A673 (cell line): ENCODE data around the gene SNX27. TPM values are rescaled to one million over a fixed set of nuclear protein-coding genes. Genes with fewer than 3 reads are reported as not detected.

Experiments used
- BruUV-seq: library from RNA; stranded (reverse); fragments of 400-500 nt; replicated peaks from 2 replicates; lab custom pipeline; 2021; lab: Mats Ljungman, UMichigan
- CTCF ChIA-PET: fragments of 300-600 bp; sonication (Branson Sonifier 250); formaldehyde crosslinking; loops from one replicate; lab custom pipeline; 2022; ENCODE audit warnings: antibody characterized with exemption; lab: Charles Lee
- POLR2A ChIA-PET: fragments of 300-600 bp; sonication (Branson Sonifier 250); formaldehyde crosslinking; loops from one replicate; lab custom pipeline; 2022; ENCODE audit warnings: antibody characterized with exemption; ENCODE audit not compliant: low non-redundant PET; lab: Charles Lee
- DNase-seq: peaks from one replicate; pipeline ENCODE4 v3.0.0-alpha.2; 2015; ENCODE audit warnings: low spot score
- H3K27ac ChIP-seq: fragments of 200-600 bp; sonication (generic); 2 replicates; pipeline ENCODE4 v1.5.1; 2016; ENCODE audit warnings: mixed run types, low read depth, mild to moderate bottlenecking, mixed read lengths, antibody characterized with exemption, low read length; ENCODE audit not compliant: poor library complexity, severe bottlenecking
- H3K27me3 ChIP-seq: fragments of 200-600 bp; sonication (generic); replicated peaks from 2 replicates; pipeline ENCODE4 v1.6.1; 2017; ENCODE audit warnings: mixed run types, low read depth, mild to moderate bottlenecking, mixed read lengths, antibody characterized with exemption, low read length; ENCODE audit not compliant: insufficient read depth, poor library complexity
- H3K36me3 ChIP-seq: fragments of 200-600 bp; sonication (generic); 2 replicates; pipeline ENCODE4 v1.6.1; 2016; ENCODE audit warnings: mixed run types, mild to moderate bottlenecking, mixed read lengths, antibody characterized with exemption, low read length; ENCODE audit not compliant: insufficient read depth, poor library complexity, severe bottlenecking
- H3K4me1 ChIP-seq: fragments of 200-600 bp; sonication (generic); 2 replicates; pipeline ENCODE4 v1.6.1; 2017; ENCODE audit warnings: mixed run types, mild to moderate bottlenecking, mixed read lengths, antibody characterized with exemption, low read length; ENCODE audit not compliant: insufficient read depth, poor library complexity, severe bottlenecking
- H3K4me3 ChIP-seq: fragments of 200-600 bp; sonication (generic); 2 replicates; pipeline ENCODE4 v1.5.1; 2016; ENCODE audit warnings: low read depth, mixed run types, mild to moderate bottlenecking, mixed read lengths, low read length; ENCODE audit not compliant: poor library complexity, severe bottlenecking
- H3K9me3 ChIP-seq: fragments of 200-600 bp; sonication (generic); 2 replicates; pipeline ENCODE4 v1.6.1; 2016; ENCODE audit warnings: mixed run types, low read depth, mild to moderate bottlenecking, mixed read lengths, antibody characterized with exemption, low read length; ENCODE audit not compliant: poor library complexity, severe bottlenecking
- EZH2 ChIP-seq: fragments of 200-600 bp; sonication (generic); IDR thresholded peaks from 2 replicates; pipeline ENCODE4 v1.6.1; 2017; ENCODE audit warnings: borderline replicate concordance, low read depth, mild to moderate bottlenecking, mixed read lengths, antibody characterized with exemption, low read length; ENCODE audit not compliant: poor library complexity, severe bottlenecking
- intact Hi-C: fragments of 100-400 bp; cut with micrococcal nuclease; formaldehyde crosslinking; loops from one replicate; pipeline ENCODE4 v1.10.0; 2022; ENCODE audit not compliant: unreplicated experiment
- total RNA-seq: library from RNA; stranded (reverse); gene quantifications from 2 replicates; pipeline ENCODE4 v1.2.3, GENCODE V29; 2021
- TF ChIP-seq, protein P1 (sequence below): fragments of 300-800, 200-600 bp; sonication (generic); conservative IDR thresholded peaks from 2 replicates; pipeline ENCODE4 v1.5.1; 2017; ENCODE audit warnings: low read depth, mild to moderate bottlenecking, antibody characterized with exemption, low read length, moderate library complexity, mixed read lengths

Gene SNX27
- total RNA-seq, 1 experiment from 2014 or later = 45.9 TPM

DNA sequence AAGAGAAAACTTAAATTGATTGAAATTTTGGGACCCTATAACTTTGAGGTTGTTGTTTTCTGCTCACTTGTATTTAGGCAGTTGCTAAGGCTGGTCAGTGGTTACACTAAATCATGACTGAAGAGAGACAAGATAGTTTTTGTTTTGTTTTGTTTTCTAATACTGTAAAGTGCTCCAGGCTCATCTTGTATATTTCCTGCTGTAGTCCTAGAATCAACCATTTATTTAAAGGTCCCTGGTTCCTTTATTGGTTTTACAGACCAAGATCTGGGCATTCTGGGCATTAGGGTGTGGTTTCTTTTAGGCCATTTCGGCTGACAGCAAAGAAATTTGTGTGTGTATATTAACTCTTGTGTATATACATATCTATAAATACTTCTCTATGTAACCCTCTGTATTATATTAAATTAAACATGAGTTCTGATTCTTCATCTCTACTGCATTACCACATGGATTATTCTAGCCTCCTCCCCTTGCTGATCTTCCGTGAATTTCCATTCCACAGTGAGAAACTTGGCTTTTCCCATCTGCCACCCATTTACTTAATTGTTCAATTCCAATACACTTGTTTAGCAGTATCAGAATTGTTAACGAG lies 15.0 kb downstream of the SNX27 start:
- Histone ChIP-seq H3K27ac (no peak overlapping the region), H3K36me3 (no peaks in the 10 kb centered on the region), H3K4me1 (peaks cover under 1% of the 10 kb centered on the region), H3K9me3 (no peaks in the 10 kb centered on the region), H3K4me3 (no peak overlapping the region), H3K27me3 (no peaks in the 10 kb centered on the region)
- ChIA-PET POLR2A (no interaction called here), CTCF (no interaction called here)
- intact Hi-C loops = no loop called here
- TF ChIP-seq, protein P1, sequence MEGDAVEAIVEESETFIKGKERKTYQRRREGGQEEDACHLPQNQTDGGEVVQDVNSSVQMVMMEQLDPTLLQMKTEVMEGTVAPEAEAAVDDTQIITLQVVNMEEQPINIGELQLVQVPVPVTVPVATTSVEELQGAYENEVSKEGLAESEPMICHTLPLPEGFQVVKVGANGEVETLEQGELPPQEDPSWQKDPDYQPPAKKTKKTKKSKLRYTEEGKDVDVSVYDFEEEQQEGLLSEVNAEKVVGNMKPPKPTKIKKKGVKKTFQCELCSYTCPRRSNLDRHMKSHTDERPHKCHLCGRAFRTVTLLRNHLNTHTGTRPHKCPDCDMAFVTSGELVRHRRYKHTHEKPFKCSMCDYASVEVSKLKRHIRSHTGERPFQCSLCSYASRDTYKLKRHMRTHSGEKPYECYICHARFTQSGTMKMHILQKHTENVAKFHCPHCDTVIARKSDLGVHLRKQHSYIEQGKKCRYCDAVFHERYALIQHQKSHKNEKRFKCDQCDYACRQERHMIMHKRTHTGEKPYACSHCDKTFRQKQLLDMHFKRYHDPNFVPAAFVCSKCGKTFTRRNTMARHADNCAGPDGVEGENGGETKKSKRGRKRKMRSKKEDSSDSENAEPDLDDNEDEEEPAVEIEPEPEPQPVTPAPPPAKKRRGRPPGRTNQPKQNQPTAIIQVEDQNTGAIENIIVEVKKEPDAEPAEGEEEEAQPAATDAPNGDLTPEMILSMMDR = no peak
- no peak for TF ChIP-seq EZH2
- DNase-seq = no peak
- BruUV-seq = no TSS peak

DNA sequence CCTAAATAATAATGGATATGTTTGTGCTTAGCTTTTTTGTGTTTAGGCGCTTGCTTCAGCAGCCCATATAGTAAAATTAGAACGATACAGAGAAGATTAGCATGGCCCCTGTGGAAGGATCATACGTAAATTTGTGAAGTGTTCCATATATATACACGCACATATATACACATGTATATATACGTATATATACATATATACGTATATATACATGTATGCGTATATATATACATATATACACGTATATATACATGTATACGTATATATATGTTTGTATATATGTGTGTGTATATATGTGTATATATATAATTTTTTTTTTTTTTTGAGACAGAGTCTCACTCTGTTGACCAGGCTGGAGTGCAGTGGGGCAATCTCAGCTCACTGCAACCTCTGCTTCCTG lies 17.4 kb downstream of the SNX27 start:
- BruUV-seq = no TSS peak
- ChIA-PET CTCF (no interaction called here), POLR2A (no interaction called here)

DNA sequence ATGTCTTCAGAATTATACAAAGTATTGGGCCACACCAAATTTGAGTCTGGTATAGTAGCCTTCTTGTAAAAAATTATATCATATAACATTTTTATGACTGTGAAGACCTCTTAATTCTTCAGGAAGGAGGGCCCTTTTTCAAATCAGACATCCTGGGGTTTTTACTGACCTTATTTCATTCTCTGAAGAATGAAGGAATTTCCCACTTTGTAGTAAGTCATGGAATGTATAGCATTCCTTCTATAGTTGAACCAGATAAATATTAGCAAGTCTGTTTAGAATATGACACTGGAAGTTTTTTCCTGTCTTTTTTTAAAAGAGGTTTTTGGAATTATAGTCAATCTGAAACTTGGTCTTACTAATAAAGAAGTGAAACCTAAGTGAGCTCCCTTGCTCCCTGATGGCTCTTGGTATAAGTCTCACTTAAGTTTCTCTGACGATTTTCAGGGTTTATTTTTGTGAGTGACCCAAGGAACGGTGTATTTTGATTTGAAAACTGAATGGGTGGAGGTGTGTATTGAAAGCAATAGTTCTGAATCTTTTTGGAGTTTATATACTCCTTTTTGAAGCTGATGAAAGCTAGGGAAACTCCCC lies 23.7 kb downstream of the SNX27 start:
- intact Hi-C loops = no loop called here
- H3K27ac ChIP-seq = no peak overlapping the region
- POLR2A ChIA-PET = interaction anchor here (0.6 kb wide), 1 partner anchor 18 kb away, joined by 13 read pairs; no protein-coding TSS in a partner anchor

More for the DNA sequence above, 17.4 kb downstream of the SNX27 start:
- H3K27me3 ChIP-seq = no peaks in the 10 kb centered on the region
- H3K4me3 ChIP-seq = no peak overlapping the region
- TF ChIP-seq, protein P1 = no peak
- no peak for TF ChIP-seq EZH2
- no peaks in the 10 kb centered on the region for H3K9me3 ChIP-seq
- DNase-seq = no peak
- no peak overlapping the region for H3K27ac ChIP-seq
- H3K36me3 ChIP-seq = no peaks in the 10 kb centered on the region
- intact Hi-C loops = no loop called here
- H3K4me1 ChIP-seq = peaks cover 4% of the 10 kb centered on the region

More for the DNA sequence above, 23.7 kb downstream of the SNX27 start:
- CTCF ChIA-PET = no interaction called here
- TF ChIP-seq EZH2 = no peak
- TF ChIP-seq, protein P1 = no peak
- DNase-seq = no peak
- peaks cover 22% of the 10 kb centered on the region for H3K4me1 ChIP-seq
- H3K4me3 ChIP-seq = no peak overlapping the region
- no TSS peak for BruUV-seq
- H3K9me3 ChIP-seq = no peaks in the 10 kb centered on the region
- no peaks in the 10 kb centered on the region for H3K27me3 ChIP-seq
- no peaks in the 10 kb centered on the region for H3K36me3 ChIP-seq
